HG03159 (cell line): ENCODE data around the gene TEX44.
A peak's percentile ranks its signal among the peaks of the same experiment; 100 is the strongest.

Experiments used
- ATAC-seq: cut with Tn5 transposase; IDR thresholded peaks from one replicate; pipeline ENCODE4 v1.9.1; 2021; ENCODE audit warnings: mild to moderate bottlenecking, moderate library complexity; ENCODE audit not compliant: unreplicated experiment

TEX44 gene

DNA sequence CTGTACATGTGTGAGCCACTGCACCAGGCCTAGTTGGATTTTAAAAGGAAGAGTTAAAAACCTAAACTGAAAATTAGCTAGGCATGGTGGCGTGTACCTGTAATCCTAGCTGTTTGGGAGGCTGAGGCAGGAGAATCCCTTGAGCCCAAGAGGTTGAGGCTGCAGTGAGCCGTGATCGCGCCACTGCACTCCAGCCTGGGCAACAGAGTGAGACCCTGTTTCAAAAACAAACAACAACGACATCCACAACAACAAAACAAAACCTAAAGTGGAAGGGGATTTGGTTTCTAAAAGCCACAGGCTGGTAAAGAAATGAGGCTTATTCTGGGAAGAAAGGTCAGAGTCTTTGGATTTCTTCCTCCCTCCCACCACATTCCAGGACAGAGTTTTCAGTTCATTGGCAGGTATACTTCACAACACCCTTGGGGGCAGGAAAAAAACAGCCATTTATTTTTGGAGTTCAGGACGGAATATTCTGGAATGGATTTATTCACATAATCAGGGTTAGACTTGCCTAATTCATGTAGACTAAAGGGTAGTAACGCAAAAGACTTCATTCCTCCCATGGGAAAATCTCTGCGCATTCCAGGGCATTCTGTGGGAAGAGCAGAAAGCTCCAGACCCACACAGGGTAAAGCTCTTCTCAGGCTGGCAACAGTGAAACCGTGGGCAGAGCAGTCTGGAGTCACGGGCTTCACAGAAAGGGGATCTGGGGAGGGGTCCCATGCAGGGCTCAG is 34.9 kb downstream of the TEX44 start:
- ATAC-seq, result no peak

DNA sequence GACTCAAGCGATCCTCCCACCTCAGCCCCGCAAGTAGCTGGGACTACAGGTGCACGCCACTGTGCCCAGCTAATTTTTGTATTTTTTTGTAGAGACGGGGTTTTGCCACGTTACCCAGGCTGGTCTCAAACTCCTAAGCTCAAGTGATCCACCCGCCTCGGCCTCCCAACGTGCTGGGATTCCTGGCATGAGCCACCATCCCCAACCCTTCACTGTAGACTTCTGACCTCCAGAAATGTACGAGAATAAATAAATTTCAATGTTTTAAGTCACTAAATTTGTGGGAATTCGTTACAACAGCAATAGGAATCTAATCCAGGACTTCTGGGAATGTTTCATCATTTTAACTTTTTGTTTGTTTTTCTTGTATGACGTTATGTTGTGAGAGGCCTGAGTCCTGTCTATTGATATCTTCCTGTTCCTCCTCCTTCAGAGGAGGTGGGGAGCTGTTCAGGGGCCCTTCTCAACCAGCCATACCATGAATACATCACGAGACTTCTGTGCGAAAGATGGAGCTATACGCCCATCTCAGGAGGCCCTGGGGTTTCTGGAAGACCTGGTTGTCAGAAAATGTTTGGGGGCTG is 40.0 kb downstream of the TEX44 start:
- no peak for ATAC-seq

DNA sequence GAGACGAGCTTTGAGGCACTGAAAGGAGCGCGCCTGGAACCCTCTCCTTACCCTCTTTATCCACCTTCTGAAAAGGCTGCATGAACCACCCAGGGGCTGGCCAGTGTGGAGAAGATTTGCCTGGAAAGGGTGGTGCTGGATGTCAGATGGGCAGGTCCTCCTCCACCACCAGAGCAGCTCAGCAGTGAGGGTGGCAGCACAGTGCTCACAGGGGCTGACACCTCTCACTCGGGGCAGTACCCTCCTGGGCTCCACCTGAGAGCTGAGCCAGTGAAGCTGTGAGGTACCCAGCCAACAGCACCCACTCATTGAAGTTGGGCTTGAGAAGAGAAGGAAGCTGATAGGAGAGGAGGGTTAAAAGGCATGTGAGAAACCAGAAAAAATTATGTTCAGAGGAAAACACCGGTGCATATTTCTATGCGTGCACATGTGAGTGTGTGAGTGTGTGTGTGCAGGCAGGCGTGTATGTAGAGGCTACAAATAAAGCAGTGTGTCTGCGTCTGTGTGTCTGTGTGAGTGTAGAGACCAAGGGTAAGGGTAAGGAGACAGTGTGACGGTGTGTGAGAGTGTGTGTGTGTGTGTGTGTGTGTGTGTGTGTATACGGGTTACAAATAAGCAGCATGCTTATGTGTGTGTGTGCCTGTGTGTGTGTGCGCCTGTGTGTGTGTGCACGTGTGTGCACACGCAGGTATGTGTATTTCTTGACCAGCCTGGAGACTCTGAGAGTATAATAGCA is 40.7 kb downstream of the TEX44 start:
- ATAC-seq, result no peak

DNA sequence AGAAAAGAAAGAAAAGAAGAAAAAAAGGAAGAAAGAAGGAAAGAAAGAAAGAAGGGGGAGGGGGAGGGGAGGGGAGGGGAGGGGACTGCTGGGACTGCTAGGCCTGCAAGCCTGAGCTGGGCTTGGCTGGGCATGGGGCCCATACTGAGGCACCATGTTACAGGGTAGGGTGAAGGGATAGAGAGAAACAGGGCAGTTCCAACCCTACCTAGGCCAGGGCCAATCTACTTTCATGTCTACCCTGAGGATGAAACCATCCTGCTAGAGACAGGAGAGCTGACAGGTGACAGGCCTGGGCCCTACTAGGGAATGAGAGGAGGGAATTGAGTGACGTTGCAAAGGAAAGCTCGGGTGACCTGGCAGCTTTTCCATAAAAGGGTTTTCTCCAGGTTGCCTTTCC is 41.7 kb downstream of the TEX44 start:
- ATAC-seq, result no peak

DNA sequence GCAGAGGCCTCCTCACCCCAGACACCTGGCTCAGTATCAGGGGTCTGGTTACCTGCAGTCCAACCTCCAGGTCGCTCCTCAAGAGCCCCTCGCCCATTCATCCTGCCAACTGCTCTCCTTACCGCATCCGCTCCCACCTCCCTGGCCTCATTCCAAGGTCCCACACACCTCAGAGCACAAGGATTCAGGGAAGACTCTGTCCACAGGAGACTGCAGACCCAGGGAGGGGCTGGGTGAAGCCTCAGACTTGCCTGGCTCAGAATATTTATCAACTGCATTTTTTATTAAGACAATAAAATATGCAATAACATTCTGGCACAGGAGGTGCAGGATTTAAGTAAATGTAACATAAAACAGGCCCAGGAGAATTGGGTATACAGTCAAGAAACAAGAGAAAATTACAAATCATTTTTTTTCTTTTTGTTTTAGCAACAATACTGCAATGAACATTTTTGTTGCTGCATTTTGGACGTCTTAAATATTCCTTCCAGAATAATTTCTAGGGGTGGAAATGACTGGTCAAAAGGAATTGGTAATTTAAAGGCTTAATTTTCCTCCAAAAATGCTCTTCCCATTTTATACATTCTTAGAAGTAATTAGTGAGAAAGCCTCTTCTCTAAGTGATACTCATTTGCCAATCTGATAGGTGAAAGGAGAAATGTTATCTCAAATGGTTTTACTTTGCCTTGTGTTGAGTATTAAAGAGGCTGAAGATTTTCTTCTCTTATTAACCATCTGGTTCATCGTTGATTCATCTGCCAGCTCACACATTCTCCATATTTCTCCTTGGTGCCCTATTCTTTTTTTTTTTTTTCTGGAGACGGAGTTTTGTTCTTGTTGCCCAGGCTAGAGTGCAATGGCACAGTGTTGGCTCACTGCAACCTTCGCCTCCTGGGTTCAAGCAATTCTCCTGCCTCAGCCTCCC is 42.5 kb downstream of the TEX44 start:
- ATAC-seq, result no peak

DNA sequence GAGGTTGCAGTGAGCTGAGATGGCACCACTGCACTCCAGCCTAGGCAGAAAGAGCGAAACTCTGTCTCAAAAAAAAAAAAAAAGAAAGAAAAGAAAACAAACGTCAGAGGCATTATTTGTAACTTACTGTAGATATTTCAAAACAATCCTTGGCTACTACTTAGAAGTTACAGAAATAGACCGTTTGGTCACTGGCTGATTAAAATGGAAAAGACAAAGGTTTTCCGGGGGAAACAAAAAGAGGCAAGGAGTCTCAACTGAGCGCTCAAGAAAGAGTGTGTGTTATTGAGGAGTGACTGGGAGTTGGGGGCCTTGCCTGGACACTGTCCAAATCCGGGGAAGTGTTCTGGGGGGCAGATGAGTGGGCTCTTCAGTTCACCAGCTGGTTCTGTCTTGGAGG is 47.6 kb downstream of the TEX44 start:
- no peak for ATAC-seq

DNA sequence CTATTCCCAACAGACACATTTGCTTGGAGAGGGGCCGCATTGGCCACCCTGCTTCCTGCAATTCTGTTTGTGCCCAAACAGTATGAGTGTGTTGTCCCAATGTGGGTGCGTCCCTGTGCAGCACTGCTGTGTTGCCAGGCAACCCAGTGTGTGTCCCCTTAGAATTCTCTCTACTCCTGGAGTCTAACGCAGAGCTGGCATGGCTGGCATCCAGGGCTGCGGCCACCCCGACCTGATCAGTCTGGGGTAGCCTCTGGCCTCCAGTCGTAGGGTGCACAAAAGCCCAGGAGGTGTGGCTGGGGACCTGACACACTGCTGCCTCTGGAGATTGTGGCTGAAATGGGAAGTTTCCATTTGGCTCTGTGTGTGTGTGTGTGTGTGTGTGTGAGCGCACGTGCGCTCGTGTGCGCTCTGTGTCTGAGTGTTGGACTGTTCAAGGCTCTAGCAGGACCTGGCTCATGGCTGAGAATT is 48.0 kb downstream of the TEX44 start:
- ATAC-seq, result no peak

DNA sequence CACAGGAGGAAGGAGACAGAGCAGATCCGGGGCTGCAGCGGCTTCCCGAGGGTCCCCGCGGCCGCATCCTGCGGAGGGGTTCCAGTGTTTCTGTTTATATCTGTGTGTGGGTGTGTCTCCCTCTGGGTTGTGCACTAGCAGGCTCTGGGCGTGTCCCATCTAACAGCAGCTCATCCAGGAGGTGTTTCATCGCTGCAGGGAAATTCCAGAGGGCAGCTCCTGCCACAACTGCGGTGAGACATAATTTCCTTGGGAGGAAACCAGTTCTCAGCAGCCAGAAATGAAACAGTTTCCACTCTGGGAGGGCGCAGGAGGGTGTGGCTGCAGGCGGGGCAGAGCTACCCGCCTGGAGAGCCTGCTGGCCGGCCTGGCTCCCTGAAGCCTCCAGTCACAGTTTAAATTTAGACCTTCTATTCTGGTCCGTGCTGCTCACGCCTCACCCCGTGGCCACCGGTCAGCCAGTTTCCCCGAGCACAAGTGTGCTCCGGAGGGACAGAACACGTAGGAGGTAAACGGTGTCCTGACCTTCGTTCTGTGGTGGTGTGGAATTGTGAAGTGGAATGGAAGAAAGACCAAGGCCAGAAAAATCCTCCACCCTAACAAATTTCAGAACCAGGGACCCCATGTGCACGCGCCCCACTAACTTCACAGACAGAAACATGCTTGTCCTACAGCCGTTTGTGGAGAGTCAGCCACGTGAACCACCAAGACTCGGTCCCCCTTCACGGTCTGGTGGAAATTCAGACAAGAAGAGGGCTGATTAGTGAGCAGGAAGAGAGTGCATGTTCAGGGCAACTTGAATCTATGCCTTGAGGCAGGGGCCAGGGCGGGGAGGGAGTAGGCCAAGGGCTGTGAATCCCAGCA is 50.2 kb downstream of the TEX44 start:
- ATAC-seq, result peak; percentile 52

DNA sequence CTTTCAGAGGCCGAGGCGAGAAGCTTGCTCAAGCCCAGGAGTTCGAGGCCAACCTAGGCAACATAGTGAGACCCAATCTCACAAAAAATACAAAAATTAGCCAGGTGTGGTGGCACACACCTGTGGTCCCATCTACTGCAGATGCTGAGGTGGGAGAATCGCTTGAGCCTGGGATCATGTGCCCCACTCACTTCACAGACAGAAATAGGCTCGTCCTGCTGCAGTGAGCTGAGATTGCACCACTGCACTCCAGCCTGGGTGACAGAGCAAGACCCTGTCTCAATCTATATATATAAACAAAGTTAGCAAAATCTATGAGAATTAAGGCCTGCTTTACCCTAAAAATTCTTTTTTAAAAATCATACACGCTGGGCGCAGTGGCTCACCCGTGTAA is 50.8 kb downstream of the TEX44 start:
- no peak for ATAC-seq
